HFFc6 (cell line): ENCODE measurements around the gene ZNF865. TPM values are rescaled to one million over a fixed set of nuclear protein-coding genes. Genes with fewer than 3 reads are reported as not detected.
A peak's percentile ranks its signal among the peaks of the same experiment; 100 is the strongest.

Experiments
- DNase-seq: peaks from one replicate; pipeline ENCODE4 v3.0.0-alpha.2; 2018
- H3K27ac Mint-ChIP-seq: 2 replicates; pipeline ENCODE4 v1.8.0; 2020; ENCODE audit warnings: mild to moderate bottlenecking, mixed read lengths
- H3K27me3 Mint-ChIP-seq: 2 replicates; pipeline ENCODE4 v1.8.0; 2021; ENCODE audit warnings: mild to moderate bottlenecking, moderate library complexity, mixed read lengths; ENCODE audit not compliant: insufficient read depth
- H3K36me3 Mint-ChIP-seq: 2 replicates; pipeline ENCODE4 v1.8.0; 2021; ENCODE audit warnings: low read depth, mixed read lengths
- H3K4me1 Mint-ChIP-seq: 2 replicates; pipeline ENCODE4 v1.8.0; 2020; ENCODE audit warnings: low read depth, mixed read lengths
- H3K4me3 Mint-ChIP-seq: 2 replicates; pipeline ENCODE4 v1.8.0; 2020; ENCODE audit warnings: mild to moderate bottlenecking, moderate library complexity, mixed read lengths
- H3K9me3 Mint-ChIP-seq: 2 replicates; pipeline ENCODE4 v1.8.0; 2020; ENCODE audit warnings: mild to moderate bottlenecking, mixed read lengths
- total RNA-seq, 6 experiments: library from RNA; stranded (reverse); fragmentation: NEBNext Ultra II Directional; extraction: Animal tissue kit (Norgen Biotek cat#: 25700); gene quantifications; 2 replicates in 1 of 6; 3 replicates in 5 of 6; pipeline ENCODE4 v1.2.3, GENCODE V29; 2021
- TF ChIP-seq, protein P1 (sequence below): fragments of 200-600 bp; sonication (generic); IDR thresholded peaks from 2 replicates; pipeline ENCODE4 v1.5.0; 2021; ENCODE audit warnings: antibody characterized with exemption, mild to moderate bottlenecking

ZNF865 gene
- total RNA-seq, 6 experiments from 2014 or later, result 13.3 to 14.1 (median 13.8) TPM

- Mint-ChIP-seq H3K36me3 (peaks cover 34% of the 10 kb centered on the region), H3K27ac (no peak overlapping the region), H3K27me3 (peaks cover 3% of the 10 kb centered on the region), H3K4me3 (no peak overlapping the region), H3K9me3 (no peaks in the 10 kb centered on the region; the same call in 1 of the 2 replicates), H3K4me1 (peaks cover 31% of the 10 kb centered on the region)
- TF ChIP-seq, protein P1, sequence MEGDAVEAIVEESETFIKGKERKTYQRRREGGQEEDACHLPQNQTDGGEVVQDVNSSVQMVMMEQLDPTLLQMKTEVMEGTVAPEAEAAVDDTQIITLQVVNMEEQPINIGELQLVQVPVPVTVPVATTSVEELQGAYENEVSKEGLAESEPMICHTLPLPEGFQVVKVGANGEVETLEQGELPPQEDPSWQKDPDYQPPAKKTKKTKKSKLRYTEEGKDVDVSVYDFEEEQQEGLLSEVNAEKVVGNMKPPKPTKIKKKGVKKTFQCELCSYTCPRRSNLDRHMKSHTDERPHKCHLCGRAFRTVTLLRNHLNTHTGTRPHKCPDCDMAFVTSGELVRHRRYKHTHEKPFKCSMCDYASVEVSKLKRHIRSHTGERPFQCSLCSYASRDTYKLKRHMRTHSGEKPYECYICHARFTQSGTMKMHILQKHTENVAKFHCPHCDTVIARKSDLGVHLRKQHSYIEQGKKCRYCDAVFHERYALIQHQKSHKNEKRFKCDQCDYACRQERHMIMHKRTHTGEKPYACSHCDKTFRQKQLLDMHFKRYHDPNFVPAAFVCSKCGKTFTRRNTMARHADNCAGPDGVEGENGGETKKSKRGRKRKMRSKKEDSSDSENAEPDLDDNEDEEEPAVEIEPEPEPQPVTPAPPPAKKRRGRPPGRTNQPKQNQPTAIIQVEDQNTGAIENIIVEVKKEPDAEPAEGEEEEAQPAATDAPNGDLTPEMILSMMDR, result no peak
- no peak for DNase-seq
Observed at GRCh38 chr19:55621673-55622231, 16.3 kb downstream of the ZNF865 start.

- Mint-ChIP-seq H3K4me3 (no peak overlapping the region), H3K27me3 (peaks cover 3% of the 10 kb centered on the region), H3K4me1 (peaks cover 31% of the 10 kb centered on the region), H3K27ac (no peak overlapping the region), H3K9me3 (no peaks in the 10 kb centered on the region; the same call in 1 of the 2 replicates), H3K36me3 (peaks cover 31% of the 10 kb centered on the region)
- DNase-seq, result no peak
- TF ChIP-seq, protein P1, result no peak
Observed at GRCh38 chr19:55622242-55622969, 17.0 kb downstream of the ZNF865 start.

GRCh38 chr19:55623130-55623529, 17.7 kb downstream of the ZNF865 start:
- H3K27ac Mint-ChIP-seq, result no peak overlapping the region
- TF ChIP-seq, protein P1, result no peak
- H3K9me3 Mint-ChIP-seq, result no peaks in the 10 kb centered on the region; the same call in 1 of the 2 replicates
- no peak for DNase-seq
- peaks cover 31% of the 10 kb centered on the region for H3K4me1 Mint-ChIP-seq
- peaks cover 26% of the 10 kb centered on the region for H3K36me3 Mint-ChIP-seq
- no peak overlapping the region for H3K4me3 Mint-ChIP-seq
- peaks cover 3% of the 10 kb centered on the region for H3K27me3 Mint-ChIP-seq

DNA sequence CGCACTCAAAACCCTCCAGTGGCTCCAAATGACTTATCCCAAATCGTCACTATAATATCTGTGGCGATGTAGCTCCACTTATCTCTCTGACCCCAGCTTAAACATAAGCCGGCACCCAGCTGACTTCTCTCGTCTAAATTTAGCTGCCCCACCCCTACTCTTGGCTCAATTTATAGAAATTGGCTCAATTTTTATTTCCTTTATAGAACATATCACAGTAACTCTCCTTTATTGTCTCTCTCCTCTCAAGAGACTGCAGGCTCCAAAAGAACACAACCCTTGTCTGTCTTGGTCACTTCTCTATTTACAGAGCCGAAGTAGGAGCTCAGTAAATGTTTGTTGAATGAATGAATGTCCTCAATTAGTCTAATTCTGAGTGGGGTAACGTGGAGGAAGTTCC, 18.1 kb downstream of the ZNF865 start:
- H3K4me1 Mint-ChIP-seq, result peaks cover 31% of the 10 kb centered on the region
- no peaks in the 10 kb centered on the region; the same call in 1 of the 2 replicates for H3K9me3 Mint-ChIP-seq
- DNase-seq, result no peak
- peaks cover 26% of the 10 kb centered on the region for H3K36me3 Mint-ChIP-seq
- peak overlapping the region; percentile 96 for H3K27ac Mint-ChIP-seq
- peaks cover 3% of the 10 kb centered on the region for H3K27me3 Mint-ChIP-seq
- TF ChIP-seq, protein P1, result no peak
- H3K4me3 Mint-ChIP-seq, result peak overlapping the region; percentile 88

DNA sequence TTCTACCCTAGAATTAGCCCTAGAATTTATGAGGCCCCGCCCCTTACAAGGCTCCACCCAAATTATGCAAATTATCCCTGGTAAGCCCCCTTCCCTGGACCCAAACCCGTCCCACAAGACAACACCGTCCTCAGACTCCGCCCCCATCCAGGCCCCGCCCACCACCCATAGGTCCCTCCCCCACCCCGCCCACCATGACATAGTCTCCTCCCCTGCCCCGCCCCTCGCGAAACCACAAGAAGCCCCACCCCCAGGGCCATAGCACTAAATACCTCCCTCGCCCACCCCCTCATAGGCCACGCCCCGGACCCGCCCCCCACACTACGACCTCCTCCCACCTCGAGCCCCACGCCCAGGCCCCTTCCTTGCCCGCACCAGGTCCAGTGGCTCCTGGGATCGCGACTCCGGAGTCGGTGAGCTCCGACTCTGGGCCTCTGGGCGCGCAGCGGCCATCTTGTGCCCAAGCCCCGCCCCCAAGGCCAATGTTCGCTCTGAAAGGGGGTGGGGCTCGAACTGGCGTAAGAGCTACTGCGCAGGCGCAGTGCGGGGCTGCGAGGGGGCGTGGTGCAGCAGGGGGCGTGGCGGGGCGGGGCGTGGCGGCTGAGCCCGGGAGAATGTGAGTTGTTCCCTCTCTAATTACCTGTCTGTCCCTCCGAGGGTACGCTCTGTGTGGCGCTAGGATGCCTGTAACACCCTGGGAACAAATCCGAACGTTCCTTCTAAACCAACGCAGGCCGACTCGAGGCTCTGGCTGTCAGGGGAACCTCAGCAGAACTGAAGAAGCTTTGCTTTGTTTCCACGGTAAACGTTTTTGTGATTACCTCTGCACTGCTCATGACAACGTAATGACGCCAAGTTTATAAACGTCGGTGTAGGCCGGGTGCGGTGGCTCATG, 18.9 kb downstream of the ZNF865 start, which contains the start of gene ZNF784:
ZNF784 (minus strand) TSS at position 458 of the 895 bp plus-strand sequence; CDS start at position 453, 5 bp downstream.
- H3K36me3 Mint-ChIP-seq, result peaks cover 25% of the 10 kb centered on the region
- H3K27ac Mint-ChIP-seq, result peak within 1 kb of the TSS; percentile 96
- H3K27me3 Mint-ChIP-seq, result peaks cover 3% of the 10 kb centered on the region
- H3K4me3 Mint-ChIP-seq, result peak within 1 kb of the TSS; percentile 88
- TF ChIP-seq, protein P1, result no peak
- DNase-seq, result peak; percentile 79
- no peaks in the 10 kb centered on the region; the same call in 1 of the 2 replicates for H3K9me3 Mint-ChIP-seq
- peaks cover 29% of the 10 kb centered on the region for H3K4me1 Mint-ChIP-seq
